HG03565 (cell line): Measurements from ENCODE around the gene DNAJB2.
"Not testable (repeated sequence)": the region's sequence is repeated elsewhere in the genome, so short reads cannot be mapped to it uniquely, and the experiment has no call there.

Experiments
- ATAC-seq: cut with Tn5 transposase; IDR thresholded peaks from one replicate; pipeline ENCODE4 v1.9.1; 2021; ENCODE audit warnings: mild to moderate bottlenecking, moderate library complexity; ENCODE audit not compliant: unreplicated experiment

Gene DNAJB2

DNA sequence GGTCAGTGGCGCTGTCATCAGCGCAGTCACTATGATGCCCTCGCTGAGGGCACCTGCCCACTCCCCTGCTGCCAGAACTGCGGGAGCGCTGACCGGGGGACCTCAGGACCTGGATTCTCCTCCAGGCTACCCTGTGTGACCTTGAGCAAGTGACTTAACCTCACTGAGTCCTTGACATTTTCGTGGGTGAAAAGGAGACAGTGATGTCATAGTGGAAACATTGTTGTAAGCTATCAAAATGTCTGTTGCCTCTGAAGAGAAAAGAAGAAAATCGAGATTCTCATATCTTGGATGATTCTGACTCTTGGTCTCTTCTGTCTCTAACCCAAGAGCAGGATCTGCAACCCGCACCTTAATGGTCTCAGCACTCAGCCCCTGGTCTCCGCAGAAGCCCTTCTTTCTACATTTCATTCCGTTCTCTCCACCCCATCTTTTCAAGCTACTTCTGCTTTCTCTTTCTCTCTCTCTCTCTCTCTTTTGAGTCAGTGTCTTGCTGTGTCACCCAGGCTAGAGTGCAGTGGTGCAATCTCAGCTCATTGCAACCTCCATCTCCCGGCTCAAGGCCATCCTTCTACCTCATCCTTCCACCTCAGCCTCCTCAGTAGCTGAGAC is 24.5 kb upstream of the DNAJB2 start:
- ATAC-seq = peak; percentile 17

GRCh38 chr2:219258942-219259341 is 20.2 kb upstream of the DNAJB2 start:
- not testable (repeated sequence) for ATAC-seq

GRCh38 chr2:219261024-219261855 is 17.9 kb upstream of the DNAJB2 start:
- no peak for ATAC-seq

- ATAC-seq = no peak
Measured at GRCh38 chr2:219266232-219266631, 12.9 kb upstream of the DNAJB2 start.

DNA sequence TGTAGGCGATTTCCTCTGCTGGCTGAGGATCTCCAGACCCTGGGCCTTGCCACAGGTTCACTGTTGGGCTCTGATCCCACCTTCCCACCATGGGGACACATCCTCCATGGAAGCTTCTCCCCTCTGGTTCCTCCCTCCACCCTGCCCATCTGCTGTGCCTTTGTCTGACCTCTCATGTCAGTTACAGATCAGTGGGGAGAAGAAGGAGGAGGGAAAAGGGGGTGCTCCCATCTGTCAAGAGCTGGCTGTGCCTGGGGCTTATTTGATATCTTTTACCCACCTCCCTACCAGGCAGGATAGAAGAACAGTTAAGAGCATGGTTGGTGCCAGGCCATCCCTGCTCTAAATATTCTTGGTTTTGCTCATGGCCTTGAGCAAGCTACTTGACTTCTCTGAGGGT is 12.3 kb upstream of the DNAJB2 start:
- ATAC-seq = no peak

DNA sequence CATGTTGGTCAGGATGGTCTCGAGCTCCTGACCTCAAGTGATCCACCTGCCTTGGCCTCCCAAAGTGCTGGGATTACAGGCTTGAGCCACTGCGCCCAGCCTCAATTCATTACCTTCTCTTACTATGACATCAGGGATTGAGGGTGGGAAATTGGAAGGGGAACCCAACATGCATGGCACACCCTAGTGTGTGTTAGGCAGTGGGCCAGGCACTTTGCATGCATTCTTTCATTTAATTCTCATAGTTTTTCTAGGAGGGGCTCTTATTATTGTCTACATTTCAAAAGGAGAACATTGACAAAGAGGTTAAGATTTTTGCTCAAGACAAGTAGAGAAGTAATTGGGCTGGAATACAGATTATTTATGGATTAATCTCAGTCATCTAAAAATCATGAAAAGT is 10.9 kb upstream of the DNAJB2 start:
- ATAC-seq = no peak

- ATAC-seq = no peak
Measured at GRCh38 chr2:219269362-219270054, 9.7 kb upstream of the DNAJB2 start.

DNA sequence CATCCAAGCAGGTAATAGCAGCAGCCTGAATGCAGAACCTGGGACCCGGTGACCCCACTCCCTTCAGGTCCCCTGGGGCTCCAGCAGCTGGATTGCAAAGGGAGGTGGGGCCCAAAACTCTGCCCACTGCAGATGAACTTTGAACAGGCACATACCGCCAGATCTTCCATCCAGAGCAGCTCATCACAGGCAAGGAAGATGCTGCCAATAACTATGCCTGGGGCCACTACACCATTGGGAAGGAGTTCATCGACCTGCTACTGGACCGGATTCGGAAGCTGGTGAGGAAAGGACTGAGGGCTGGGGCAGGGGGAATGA is 9.2 kb upstream of the DNAJB2 start:
- ATAC-seq = no peak

DNA sequence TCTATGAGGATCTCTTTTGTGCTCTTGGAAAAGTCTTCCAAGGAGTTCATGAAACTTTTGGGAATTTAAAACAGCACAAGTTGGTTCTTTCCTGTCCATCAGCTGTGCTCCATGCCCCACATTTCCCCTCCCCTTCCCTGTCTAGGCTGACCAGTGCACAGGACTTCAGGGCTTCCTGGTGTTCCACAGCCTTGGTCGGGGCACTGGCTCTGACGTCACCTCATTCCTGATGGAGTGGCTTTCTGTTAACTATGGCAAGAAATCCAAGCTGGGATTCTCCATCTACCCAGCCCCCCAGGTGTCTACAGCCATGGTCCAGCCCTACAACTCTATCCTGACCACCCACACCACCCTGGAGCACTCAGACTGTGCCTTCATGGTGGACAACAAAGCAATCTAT is 8.1 kb upstream of the DNAJB2 start:
- ATAC-seq = no peak

DNA sequence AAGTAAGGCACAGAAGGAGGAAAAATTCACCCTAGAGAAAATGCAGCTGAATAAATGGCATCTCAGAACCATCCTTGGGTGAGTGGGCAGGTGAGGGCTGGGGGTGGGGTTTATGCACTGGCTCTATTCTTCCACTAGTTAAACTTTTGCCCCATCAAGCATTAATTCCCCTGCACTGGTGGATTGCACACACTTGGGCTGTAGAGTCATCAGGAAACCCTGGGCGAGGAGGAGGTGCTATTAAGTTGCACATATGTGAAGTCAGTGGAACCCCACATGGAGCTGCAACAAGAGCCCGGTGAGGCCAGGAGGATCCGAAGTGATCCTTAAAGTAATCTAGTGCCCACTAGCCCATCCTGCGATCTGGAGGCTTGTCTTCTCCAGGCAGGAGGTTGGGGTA is 6.8 kb upstream of the DNAJB2 start:
- no peak for ATAC-seq

- no peak for ATAC-seq
Measured at GRCh38 chr2:219272995-219273394, 6.2 kb upstream of the DNAJB2 start.

DNA sequence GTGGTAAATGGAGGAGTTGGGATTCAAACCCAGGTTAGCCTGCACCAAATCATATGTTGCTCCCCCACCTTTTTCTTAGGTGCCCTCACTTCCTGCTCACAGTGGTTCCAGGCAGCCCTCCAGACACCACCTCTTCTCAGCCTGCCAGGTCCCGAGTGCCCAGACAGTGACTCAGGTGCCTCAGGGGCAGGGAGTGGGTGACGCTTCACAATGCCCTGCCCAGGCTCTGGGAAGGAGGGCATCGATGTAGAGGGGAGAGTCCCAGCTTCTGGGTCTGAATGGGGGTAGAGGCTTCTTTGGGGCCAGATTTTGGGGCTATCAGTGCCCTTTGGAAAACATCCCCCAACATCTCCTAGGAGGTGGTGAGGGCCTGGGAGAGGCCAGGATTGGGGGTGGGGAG is 5.2 kb upstream of the DNAJB2 start:
- ATAC-seq = no peak

DNA sequence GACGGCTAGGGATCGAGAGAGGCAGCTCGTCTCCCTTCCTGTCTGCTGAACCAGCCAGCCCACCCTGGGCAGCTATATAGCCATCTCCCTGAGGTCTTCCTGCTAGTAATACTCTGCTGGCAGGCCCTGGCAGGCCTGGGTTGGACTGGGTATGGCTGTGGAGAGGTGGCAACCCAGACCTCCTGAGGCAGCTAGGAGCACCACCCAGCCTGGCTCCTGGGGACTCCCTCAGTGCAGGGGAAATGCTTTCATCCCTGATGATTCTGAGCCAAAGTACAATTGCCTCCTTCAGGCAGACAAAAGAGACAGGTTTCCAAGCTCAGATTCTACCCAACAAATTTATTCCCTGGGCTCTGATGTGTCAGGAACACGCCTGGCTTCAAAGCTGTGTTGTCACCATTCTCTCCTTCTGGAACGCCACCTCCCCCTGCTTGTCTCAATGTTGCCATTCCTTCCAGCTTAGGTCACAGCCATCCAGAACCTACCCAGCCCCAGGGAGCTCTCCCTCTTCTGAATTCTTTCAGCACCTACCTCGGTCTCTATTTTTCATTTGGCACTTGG is 4.7 kb upstream of the DNAJB2 start:
- no peak for ATAC-seq

GRCh38 chr2:219277703-219278654 is 1.2 kb upstream of the DNAJB2 start:
- ATAC-seq = peak; percentile 19

- ATAC-seq = no peak
Measured at GRCh38 chr2:219278655-219279150, 463 bp upstream of the DNAJB2 start.

DNA sequence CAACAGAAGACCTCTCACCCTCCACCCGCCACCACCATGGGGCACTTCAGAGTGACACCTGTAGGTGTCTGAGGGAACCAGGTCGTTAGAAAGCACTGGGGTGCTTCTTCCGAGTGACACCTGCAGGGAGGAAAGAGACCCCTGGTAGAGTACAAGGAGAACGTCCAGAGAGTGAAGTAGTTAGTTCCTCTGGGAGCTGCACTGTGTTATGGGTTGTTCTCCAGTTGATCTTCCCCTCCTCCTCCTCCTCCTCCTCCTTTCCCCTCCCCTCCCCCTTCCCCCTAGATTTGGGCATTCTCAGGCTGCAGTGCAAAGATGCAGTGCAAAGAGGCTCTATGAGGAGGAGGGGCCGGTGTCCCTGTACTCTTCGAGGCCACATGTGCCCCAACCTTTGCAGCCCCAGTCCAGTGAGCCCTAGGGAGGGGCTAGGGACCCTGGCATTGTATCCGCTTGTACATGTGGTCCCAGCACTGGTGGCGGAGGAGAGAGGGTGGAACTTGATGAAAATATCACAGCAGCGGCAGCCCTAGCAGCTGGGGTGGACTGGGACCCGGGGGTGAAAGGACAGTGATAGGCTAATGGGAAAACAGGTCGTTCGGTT is 850 bp downstream of the DNAJB2 start:
- no peak for ATAC-seq

DNA sequence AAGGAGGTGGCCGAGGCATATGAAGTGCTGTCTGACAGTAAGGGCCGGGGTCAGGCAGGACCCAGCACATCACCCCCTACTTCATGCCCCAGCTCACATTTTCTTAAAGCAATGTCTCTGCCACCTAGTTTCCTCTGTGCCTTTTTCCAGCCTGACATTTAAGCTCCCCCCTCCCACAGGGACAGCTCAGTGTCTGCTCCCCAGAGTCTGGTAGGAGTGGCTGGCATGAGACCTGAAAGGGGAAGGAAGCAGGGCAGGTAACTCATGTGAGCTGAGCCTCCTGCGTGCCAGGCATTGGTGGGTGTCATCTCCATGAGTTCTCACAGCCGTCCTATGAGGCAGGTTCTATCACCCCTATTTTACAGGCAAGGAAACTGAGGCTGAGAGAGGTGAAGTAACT is 1.5 kb downstream of the DNAJB2 start:
- ATAC-seq = no peak

DNA sequence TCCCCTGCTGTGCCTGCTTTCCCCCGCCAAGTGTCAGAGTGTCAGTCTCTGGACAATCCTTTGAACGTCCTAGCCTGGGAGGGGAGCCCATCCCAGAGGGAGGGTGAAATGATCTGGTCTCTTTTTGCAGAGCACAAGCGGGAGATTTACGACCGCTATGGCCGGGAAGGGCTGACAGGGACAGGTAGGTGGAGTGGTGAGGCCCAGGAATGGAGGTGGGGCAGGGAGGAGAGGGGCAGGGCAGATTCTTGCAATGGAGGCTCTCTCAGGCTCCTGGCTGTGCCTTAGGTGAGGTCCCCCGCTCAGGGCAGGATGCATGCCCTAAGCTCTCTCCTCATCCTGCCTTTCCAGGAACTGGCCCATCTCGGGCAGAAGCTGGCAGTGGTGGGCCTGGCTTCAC is 2.4 kb downstream of the DNAJB2 start:
- ATAC-seq = no peak

DNA sequence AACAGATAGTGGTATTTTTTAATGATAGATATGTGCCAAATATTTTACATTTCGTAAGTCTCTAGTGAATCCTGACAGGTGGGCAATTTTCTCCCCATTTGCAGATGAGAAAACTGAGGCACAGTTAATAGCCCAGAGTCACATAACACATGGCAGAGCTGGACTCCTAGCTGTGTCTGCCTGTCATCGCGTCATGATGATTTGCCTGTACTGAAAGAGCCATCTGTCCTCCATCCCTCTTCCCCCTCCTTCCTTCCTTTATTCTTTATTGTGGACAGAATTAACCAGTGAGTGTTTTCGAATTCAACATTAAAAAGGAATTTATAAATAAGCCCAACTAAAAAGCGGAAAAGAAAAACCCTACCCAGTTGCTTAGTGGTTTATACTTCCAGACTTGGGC is 3.2 kb downstream of the DNAJB2 start:
- ATAC-seq = no peak

GRCh38 chr2:219282943-219283581 is 3.9 kb downstream of the DNAJB2 start:
- no peak for ATAC-seq
